Tibial nerve (tissue), 4 donors: ENCODE data around the gene USP35. TPM values are rescaled to one million over a fixed set of nuclear protein-coding genes. Genes with fewer than 3 reads are reported as not detected.
"Not testable (repeated sequence)": the region's sequence is repeated elsewhere in the genome, so short reads cannot be mapped to it uniquely, and the experiment has no call there.

Experiments
- DNase-seq, 2 donors: peaks; one replicate each; pipeline ENCODE4 v3.0.0-alpha.2; 2019; ENCODE audit warnings: low spot score in 2 of 2
- H3K27ac ChIP-seq, 4 donors: fragments of 200-600 bp; sonication (generic) in 3 of 4; one replicate each; pipeline ENCODE4 v1.5.1; 2017 to 2019; ENCODE audit warnings: mild to moderate bottlenecking in 1 of 4
- H3K27me3 ChIP-seq, 2 donors: fragments of 200-600 bp; sonication (generic) in 1 of 2; one replicate each; pipeline versions ENCODE4 v1.5.1 to v1.6.0; 2017 to 2019
- H3K36me3 ChIP-seq, 3 donors: fragments of 200-600 bp; sonication (generic); one replicate each; pipeline ENCODE4 v1.5.1; 2018 to 2019
- H3K4me1 ChIP-seq, 4 donors: fragments of 200-600 bp; sonication (generic) in 3 of 4; one replicate each; pipeline ENCODE4 v1.5.1; 2017 to 2019
- H3K4me3 ChIP-seq, 4 donors: fragments of 200-600 bp; sonication (generic) in 3 of 4; one replicate each; pipeline ENCODE4 v1.5.1; 2017 to 2019; ENCODE audit warnings: mild to moderate bottlenecking in 1 of 4, moderate library complexity in 1 of 4
- H3K9me3 ChIP-seq, 4 donors: fragments of 200-600 bp; sonication (generic) in 3 of 4; one replicate each; pipeline ENCODE4 v1.5.1; 2017 to 2019
- CTCF ChIP-seq, 5 experiments: fragments of 200-600 bp in 3 of 5; fragments of 450-650 bp in 2 of 5; sonication (generic) in 3 of 5; IDR thresholded peaks; one replicate each; pipeline ENCODE4 v1.5.1; 2016 to 2019; ENCODE audit warnings: antibody characterized with exemption in 5 of 5, mild to moderate bottlenecking in 3 of 5, moderate library complexity in 2 of 5
- EP300 ChIP-seq, 2 donors: sonication (generic); formaldehyde crosslinking; IDR thresholded peaks; one replicate each; pipeline ENCODE4 v1.6.1; 2017; ENCODE audit warnings: antibody characterized with exemption in 2 of 2, mild to moderate bottlenecking in 1 of 2
- POLR2A ChIP-seq, 2 donors: fragments of 450-650 bp; IDR thresholded peaks; one replicate each; pipeline ENCODE4 v1.6.1; 2017; ENCODE audit warnings: antibody characterized with exemption in 2 of 2, mild to moderate bottlenecking in 2 of 2, moderate library complexity in 2 of 2
- WGBS, 2 donors: methylation state at CpG; one replicate each; pipeline ENCODE4 v1.1.5; 2018; 5-methylcytosine and 5-hydroxymethylcytosine counted together
- total RNA-seq, 4 donors: library from RNA; depleted of rRNA; stranded (reverse); fragments of >200 nt; gene quantifications; one replicate each; pipeline ENCODE4 v1.1.0, GENCODE V29; 2016

USP35 gene
- total RNA-seq, 4 donors from 2014 or later, result 10.9 to 23.1 (median 12.6) TPM

GRCh38 chr11:78170413-78170812 is 18.3 kb upstream of the USP35 start:
- H3K27ac ChIP-seq, result peak overlapping the region in 2 of 4 donors; percentile 87 to 91
- H3K36me3 ChIP-seq, result peaks cover 0 to 31% (median 0%) of the 10 kb centered on the region in 3 donors
- no peaks in the 10 kb centered on the region for H3K27me3 ChIP-seq
- H3K9me3 ChIP-seq, result no peaks in the 10 kb centered on the region
- no peak for TF ChIP-seq EP300 (IDR thresholded peaks at IDR 0.05)
- TF ChIP-seq CTCF (IDR thresholded peaks at IDR 0.05), result no peak
- TF ChIP-seq POLR2A (IDR thresholded peaks at IDR 0.05), result no peak
- 88 to 90% methylated on average over 11 of the region's 11 CpGs for WGBS, 2 donors
- H3K4me3 ChIP-seq, result no peak overlapping the region
- DNase-seq, result no peak
- peaks cover 0 to 22% (median 13%) of the 10 kb centered on the region in 4 donors for H3K4me1 ChIP-seq

- no peaks in the 10 kb centered on the region for H3K27me3 ChIP-seq
- no peak for DNase-seq
- H3K36me3 ChIP-seq, result peaks cover 0 to 32% (median 0%) of the 10 kb centered on the region in 3 donors
- H3K27ac ChIP-seq, result peak overlapping the region in 2 of 4 donors; percentile 87 to 91
- H3K9me3 ChIP-seq, result no peaks in the 10 kb centered on the region
- H3K4me3 ChIP-seq, result no peak overlapping the region
- H3K4me1 ChIP-seq, result peaks cover 0 to 22% (median 13%) of the 10 kb centered on the region in 4 donors
- TF ChIP-seq CTCF (IDR thresholded peaks at IDR 0.05) (no peak), POLR2A (IDR thresholded peaks at IDR 0.05) (no peak), EP300 (IDR thresholded peaks at IDR 0.05) (no peak)
- 80 to 81% methylated on average over 7 of the region's 7 CpGs for WGBS, 2 donors
These were observed 17.7 kb upstream of the USP35 start for GRCh38 chr11:78170874-78171549.

- DNase-seq, result no peak
- Histone ChIP-seq H3K9me3 (no peaks in the 10 kb centered on the region), H3K36me3 (peaks cover 0 to 41% (median 0%) of the 10 kb centered on the region in 3 donors), H3K27ac (peak overlapping the region in 1 of 4 donors; percentile 36), H3K4me3 (no peak overlapping the region), H3K4me1 (peaks cover 0 to 22% (median 13%) of the 10 kb centered on the region in 4 donors), H3K27me3 (no peaks in the 10 kb centered on the region)
- TF ChIP-seq POLR2A (IDR thresholded peaks at IDR 0.05), result no peak
- no peak for TF ChIP-seq CTCF (IDR thresholded peaks at IDR 0.05)
- TF ChIP-seq EP300 (IDR thresholded peaks at IDR 0.05), result no peak
- WGBS, 2 donors, result 98 to 100% methylated on average over 6 of the region's 6 CpGs
These were observed 16.8 kb upstream of the USP35 start for GRCh38 chr11:78171951-78172350.

GRCh38 chr11:78175862-78176261 is 12.9 kb upstream of the USP35 start:
- 96 to 100% methylated on average over 3 of the region's 3 CpGs for WGBS, 2 donors
- DNase-seq, H3K27ac ChIP-seq, H3K4me3 ChIP-seq, H3K27me3 ChIP-seq, H3K9me3 ChIP-seq, H3K4me1 ChIP-seq: not testable (repeated sequence)
- peaks cover 0 to 53% (median 0%) of the 10 kb centered on the region in 3 donors for H3K36me3 ChIP-seq

- Histone ChIP-seq H3K4me1 (no peaks in the 10 kb centered on the region), H3K4me3 (no peak overlapping the region), H3K27ac (no peak overlapping the region), H3K9me3 (no peaks in the 10 kb centered on the region), H3K36me3 (peaks cover 0 to 53% (median 0%) of the 10 kb centered on the region in 3 donors), H3K27me3 (no peaks in the 10 kb centered on the region)
- WGBS, 2 donors, result 92% methylated on average over 10 of the region's 10 CpGs
- TF ChIP-seq POLR2A (IDR thresholded peaks at IDR 0.05) (no peak), CTCF (IDR thresholded peaks at IDR 0.05) (no peak), EP300 (IDR thresholded peaks at IDR 0.05) (no peak)
- no peak for DNase-seq
These were observed 12.0 kb upstream of the USP35 start for GRCh38 chr11:78176605-78177141.
